ENCODE measurements around the gene BBS12. TPM values are rescaled to one million over a fixed set of nuclear protein-coding genes. Genes with fewer than 3 reads are reported as not detected.
A peak's percentile ranks its signal among the peaks of the same experiment; 100 is the strongest.

BBS12 gene
- polyA plus RNA-seq, 1 of the 3 experiments (the other 2 are of a cell fraction): 1.5 TPM

DNA sequence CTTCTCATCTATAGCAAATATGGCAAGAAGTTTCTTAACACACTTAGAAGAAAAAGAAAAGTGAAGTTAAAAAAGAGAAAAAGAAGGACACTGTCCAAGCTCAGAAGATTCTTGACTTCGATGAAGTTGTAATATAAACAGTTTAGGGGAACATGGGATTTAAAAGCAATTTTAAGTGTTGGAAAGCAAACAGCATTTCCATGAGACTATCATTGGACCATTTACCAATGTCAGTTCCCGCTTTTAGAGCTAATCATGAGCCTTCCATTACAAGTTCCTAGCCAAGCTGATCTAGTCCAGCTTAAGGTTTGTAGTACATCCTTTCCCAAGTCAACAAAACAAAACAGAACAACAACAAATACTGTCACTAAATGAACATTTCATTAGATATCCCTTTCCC lies 49.0 kb downstream of the BBS12 start:
- Histone ChIP-seq H3F3A (replicated peaks; ENCODE audit: insufficient read depth) (peaks cover 43% of the 10 kb centered on the region), H3K27ac (ENCODE audit: low read depth in 2 of 2, low read length in 1 of 2) (peak overlapping the region; percentile 0 to 79; a peak in 1 of 4 replicates), H3K4me3 (ENCODE audit: low read depth in 2 of 2, low read length in 1 of 2) (no peak overlapping the region), H4K20me1 (ENCODE audit: insufficient read depth) (no peaks in the 10 kb centered on the region), H2AFZ (ENCODE audit: low read depth) (0 out of 2 replicates have a peak overlapping the region, but pooled peaks have one; percentile 32), H3K9me2 (no peaks in the 10 kb centered on the region), H3K79me2 (ENCODE audit: insufficient read depth) (no peaks in the 10 kb centered on the region), H3K4me1 (ENCODE audit: control insufficient read depth in 1 of 2, insufficient read depth in 2 of 2, low read depth in 1 of 2, low read length in 1 of 2) (peaks cover 5 to 28% of the 10 kb centered on the region in 2 experiments), H3K9me3 (no peaks in the 10 kb centered on the region), H3K36me3 (replicated peaks in 1 of 2; ENCODE audit: control insufficient read depth in 1 of 2, insufficient read depth in 2 of 2, low read length in 1 of 2) (no peaks in the 10 kb centered on the region), H3K9ac (no peak overlapping the region), H3K4me2 (no peak overlapping the region), H3K27me3 (ENCODE audit: insufficient read depth) (no peaks in the 10 kb centered on the region)
- POLR2A ChIA-PET: no interaction called here
- CTCF ChIA-PET: interaction anchor here (1.4 kb wide), 1 partner anchor 49 kb away, joined by 3 read pairs; the partner anchor contains the start of gene BBS12
- TF ChIP-seq CHD2 (IDR thresholded peaks at IDR 0.05; ENCODE audit: low read length, partially characterized antibody) (no peak), MXI1 (IDR thresholded peaks at IDR 0.05; ENCODE audit: low read depth, low read length) (no peak), FOXJ3 (CRISPR knock-in tag; IDR thresholded peaks at IDR 0.05) (no peak), RCOR1 (IDR thresholded peaks at IDR 0.05; ENCODE audit: low read length) (no peak), ELF1 (IDR thresholded peaks at IDR 0.05) (no peak), TCF12 (IDR thresholded peaks at IDR 0.05) (no peak), FOSL2 (IDR thresholded peaks at IDR 0.05; ENCODE audit: borderline replicate concordance, low read depth) (no peak), NRF1 (IDR thresholded peaks at IDR 0.05; ENCODE audit: low read depth, low read length) (no peak), SMC3 (IDR thresholded peaks at IDR 0.05; ENCODE audit: low read depth, low read length) (no peak), GABPA (IDR thresholded peaks at IDR 0.05; ENCODE audit: low read depth) (no peak), EZH2phosphoT487 (IDR thresholded peaks at IDR 0.05; ENCODE audit: borderline replicate concordance, low read depth) (no peak)
- TF ChIP-seq, protein P1, sequence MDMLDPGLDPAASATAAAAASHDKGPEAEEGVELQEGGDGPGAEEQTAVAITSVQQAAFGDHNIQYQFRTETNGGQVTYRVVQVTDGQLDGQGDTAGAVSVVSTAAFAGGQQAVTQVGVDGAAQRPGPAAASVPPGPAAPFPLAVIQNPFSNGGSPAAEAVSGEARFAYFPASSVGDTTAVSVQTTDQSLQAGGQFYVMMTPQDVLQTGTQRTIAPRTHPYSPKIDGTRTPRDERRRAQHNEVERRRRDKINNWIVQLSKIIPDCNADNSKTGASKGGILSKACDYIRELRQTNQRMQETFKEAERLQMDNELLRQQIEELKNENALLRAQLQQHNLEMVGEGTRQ (IDR thresholded peaks at IDR 0.05; ENCODE audit: borderline replicate concordance, low read depth, low read length): no peak
- TF ChIP-seq, protein P2, sequence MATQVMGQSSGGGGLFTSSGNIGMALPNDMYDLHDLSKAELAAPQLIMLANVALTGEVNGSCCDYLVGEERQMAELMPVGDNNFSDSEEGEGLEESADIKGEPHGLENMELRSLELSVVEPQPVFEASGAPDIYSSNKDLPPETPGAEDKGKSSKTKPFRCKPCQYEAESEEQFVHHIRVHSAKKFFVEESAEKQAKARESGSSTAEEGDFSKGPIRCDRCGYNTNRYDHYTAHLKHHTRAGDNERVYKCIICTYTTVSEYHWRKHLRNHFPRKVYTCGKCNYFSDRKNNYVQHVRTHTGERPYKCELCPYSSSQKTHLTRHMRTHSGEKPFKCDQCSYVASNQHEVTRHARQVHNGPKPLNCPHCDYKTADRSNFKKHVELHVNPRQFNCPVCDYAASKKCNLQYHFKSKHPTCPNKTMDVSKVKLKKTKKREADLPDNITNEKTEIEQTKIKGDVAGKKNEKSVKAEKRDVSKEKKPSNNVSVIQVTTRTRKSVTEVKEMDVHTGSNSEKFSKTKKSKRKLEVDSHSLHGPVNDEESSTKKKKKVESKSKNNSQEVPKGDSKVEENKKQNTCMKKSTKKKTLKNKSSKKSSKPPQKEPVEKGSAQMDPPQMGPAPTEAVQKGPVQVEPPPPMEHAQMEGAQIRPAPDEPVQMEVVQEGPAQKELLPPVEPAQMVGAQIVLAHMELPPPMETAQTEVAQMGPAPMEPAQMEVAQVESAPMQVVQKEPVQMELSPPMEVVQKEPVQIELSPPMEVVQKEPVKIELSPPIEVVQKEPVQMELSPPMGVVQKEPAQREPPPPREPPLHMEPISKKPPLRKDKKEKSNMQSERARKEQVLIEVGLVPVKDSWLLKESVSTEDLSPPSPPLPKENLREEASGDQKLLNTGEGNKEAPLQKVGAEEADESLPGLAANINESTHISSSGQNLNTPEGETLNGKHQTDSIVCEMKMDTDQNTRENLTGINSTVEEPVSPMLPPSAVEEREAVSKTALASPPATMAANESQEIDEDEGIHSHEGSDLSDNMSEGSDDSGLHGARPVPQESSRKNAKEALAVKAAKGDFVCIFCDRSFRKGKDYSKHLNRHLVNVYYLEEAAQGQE (IDR thresholded peaks at IDR 0.05; ENCODE audit: low read depth, low read length): no peak
- 96% methylated on average over 2 of the region's 2 CpGs for WGBS (ENCODE audit: low lambda C conversion rate)
- no peak for DNase-seq
